ENCODE results near the gene USP37.

Gene USP37

DNA sequence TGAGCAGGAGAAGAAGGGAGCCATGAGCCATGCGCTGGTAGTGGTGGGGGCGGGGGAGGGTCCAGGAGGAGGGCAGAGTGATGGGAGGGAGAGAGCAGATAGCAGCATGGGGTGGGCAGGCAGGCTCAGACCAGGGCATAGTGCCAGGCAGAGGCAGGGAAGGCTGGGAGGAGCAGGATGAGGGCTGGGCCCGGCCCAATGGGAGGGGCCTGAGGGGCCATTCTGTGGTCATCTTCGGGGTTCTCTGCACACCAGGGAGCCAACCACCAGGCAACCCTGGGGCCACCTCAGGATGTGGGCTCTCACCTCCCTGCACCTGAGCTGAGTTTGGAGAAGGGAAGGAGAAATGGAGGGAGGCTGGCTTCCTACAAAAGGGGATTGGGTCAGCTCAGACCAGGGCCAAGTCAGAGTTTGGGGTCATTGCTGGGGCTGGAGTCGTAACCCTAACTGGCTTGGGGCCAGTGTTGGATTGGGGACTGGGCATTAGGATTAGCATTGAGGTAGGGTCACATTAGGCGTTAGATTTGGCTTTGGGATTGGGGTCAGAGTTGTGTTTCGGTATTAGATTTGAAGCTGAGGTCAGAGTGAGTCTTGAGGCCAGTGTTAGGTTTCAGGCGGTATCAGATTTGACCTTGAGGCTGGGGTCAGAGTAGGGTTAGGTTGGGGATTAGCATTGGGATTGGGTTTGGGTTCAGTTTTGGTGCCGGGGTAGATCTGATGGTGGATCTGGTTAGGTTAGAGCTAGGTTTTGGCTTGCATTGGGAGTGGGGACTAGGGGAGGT, 138.0 kb downstream of the USP37 start:
- peaks cover 0 to 5% of the 10 kb centered on the region in 2 donors for H3K4me1 Mint-ChIP-seq (ENCODE audit: low read depth in 2 of 2)
- H3K9me3 Mint-ChIP-seq = no peaks in the 10 kb centered on the region
- DNase-seq (no peak), ATAC-seq (replicated peaks) (no peak)
- H3K36me3 Mint-ChIP-seq (ENCODE audit: insufficient read depth) = no peaks in the 10 kb centered on the region
- H3K27ac Mint-ChIP-seq = no peak overlapping the region
- H3K4me3 Mint-ChIP-seq = no peak overlapping the region
- peaks cover 0 to 7% of the 10 kb centered on the region in 2 donors for H3K27me3 Mint-ChIP-seq

DNA sequence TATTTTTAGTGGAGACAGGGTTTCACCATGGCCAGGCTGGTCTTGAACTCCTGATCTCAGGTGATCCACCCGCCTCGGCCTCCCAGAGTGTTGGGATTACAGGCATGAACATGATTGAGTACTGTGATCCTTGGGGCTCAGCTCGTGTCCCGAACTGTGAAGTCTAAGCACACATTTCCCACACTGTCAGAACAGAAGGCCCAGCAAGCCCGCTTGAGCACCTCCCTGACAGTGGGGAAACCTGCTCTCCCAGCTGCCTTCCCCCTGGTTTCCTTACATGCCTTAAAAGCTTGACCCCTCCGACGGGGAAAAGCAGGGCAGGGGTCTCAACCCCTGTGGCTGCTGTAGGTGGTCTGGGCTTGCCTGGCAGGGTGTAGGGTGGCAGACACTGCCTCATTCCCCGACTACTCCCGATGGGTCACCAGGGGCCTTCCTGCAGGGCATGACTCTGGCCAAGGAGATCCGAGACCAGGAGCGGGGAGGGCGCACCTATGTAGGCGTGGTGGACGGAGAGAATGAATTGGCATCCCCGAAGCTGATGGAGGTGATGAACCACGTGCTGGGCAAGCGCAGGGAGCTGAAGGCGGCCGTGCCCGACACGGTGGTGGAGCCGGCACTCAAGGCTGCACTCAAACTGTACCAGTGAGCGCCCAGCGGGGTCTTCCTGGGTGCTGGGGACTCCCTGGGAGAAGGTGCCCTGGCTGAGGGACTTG, 139.1 kb downstream of the USP37 start:
- H3K36me3 Mint-ChIP-seq (ENCODE audit: insufficient read depth) = no peaks in the 10 kb centered on the region
- no peak overlapping the region for H3K27ac Mint-ChIP-seq
- DNase-seq (no peak), ATAC-seq (replicated peaks) (no peak)
- no peak overlapping the region for H3K4me3 Mint-ChIP-seq
- H3K27me3 Mint-ChIP-seq = peaks cover 0 to 7% of the 10 kb centered on the region in 2 donors
- H3K9me3 Mint-ChIP-seq = no peaks in the 10 kb centered on the region
- peaks cover 2 to 5% of the 10 kb centered on the region in 2 donors for H3K4me1 Mint-ChIP-seq (ENCODE audit: low read depth in 2 of 2)

DNA sequence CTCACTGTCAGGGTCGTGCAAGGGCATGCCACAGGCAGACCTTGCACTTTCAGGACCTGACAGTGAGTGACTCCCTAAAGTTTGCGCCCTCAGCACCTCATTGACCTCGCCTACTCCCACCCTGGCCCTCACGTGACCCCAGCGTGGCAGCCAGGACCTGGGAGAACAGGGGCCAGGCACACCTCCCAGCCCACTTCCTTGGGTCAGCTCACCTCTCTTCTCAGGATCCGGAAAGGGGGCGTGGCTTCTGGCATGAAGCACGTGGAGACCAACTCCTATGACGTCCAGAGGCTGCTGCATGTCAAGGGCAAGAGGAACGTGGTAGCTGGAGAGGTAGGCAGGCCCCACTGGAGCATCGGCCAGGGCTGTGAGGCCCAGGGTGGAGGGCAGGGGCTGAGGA, 140.4 kb downstream of the USP37 start:
- Mint-ChIP-seq H3K4me1 (ENCODE audit: low read depth in 2 of 2) (peaks cover 3 to 5% of the 10 kb centered on the region in 2 donors), H3K27ac (no peak overlapping the region)

DNA sequence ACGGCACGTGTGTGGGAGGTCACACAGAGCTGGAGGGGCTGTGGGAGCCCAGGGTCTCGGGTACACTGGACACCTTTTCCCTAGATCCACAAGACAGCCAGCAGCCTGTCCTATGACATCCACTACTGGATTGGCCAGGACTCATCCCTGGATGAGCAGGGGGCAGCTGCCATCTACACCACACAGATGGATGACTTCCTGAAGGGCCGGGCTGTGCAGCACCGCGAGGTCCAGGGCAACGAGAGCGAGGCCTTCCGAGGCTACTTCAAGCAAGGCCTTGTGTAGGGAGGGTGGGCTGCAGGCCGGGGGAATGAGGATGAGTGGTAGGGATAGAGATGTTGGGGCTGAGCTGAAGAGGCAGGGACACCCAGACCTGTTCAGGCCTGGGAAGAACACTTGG, 142.6 kb downstream of the USP37 start:
- peak overlapping the region in 1 of 2 donors; percentile 57 for H3K27ac Mint-ChIP-seq
- H3K27me3 Mint-ChIP-seq = peaks cover 0 to 4% of the 10 kb centered on the region in 2 donors
- no peaks in the 10 kb centered on the region for H3K9me3 Mint-ChIP-seq
- H3K4me1 Mint-ChIP-seq (ENCODE audit: low read depth in 2 of 2) = peaks cover 5 to 11% of the 10 kb centered on the region in 2 donors
- ATAC-seq (replicated peaks) (no peak), DNase-seq (no peak)
- H3K4me3 Mint-ChIP-seq = no peak overlapping the region
- peaks cover 3% of the 10 kb centered on the region for H3K36me3 Mint-ChIP-seq (ENCODE audit: insufficient read depth)

More for the DNA sequence above, 140.4 kb downstream of the USP37 start:
- Mint-ChIP-seq H3K4me3 (no peak overlapping the region), H3K36me3 (ENCODE audit: insufficient read depth) (no peaks in the 10 kb centered on the region), H3K27me3 (peaks cover 0 to 7% of the 10 kb centered on the region in 2 donors), H3K9me3 (no peaks in the 10 kb centered on the region)
- no peak for ATAC-seq (replicated peaks)
- no peak for DNase-seq

DNA sequence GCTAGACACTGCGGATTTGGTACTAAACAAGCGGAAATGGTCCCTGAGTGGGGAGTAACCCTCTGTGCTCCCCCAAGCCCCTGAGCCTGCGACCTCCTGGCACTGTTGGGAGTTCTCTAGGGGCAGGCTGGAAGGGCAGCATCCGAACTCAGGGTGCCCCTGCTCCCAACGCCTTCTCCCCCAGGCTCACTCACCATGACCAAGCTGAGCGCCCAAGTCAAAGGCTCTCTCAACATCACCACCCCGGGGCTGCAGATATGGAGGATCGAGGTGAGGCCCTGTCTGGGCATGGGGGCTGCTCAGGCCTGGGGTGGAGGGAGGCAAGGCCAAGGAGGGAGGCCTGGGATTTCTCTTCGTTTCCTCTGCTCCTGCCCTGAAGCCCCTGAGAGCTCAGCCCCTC, 144.6 kb downstream of the USP37 start:
- H3K9me3 Mint-ChIP-seq = no peaks in the 10 kb centered on the region
- no peak overlapping the region for H3K27ac Mint-ChIP-seq

DNA sequence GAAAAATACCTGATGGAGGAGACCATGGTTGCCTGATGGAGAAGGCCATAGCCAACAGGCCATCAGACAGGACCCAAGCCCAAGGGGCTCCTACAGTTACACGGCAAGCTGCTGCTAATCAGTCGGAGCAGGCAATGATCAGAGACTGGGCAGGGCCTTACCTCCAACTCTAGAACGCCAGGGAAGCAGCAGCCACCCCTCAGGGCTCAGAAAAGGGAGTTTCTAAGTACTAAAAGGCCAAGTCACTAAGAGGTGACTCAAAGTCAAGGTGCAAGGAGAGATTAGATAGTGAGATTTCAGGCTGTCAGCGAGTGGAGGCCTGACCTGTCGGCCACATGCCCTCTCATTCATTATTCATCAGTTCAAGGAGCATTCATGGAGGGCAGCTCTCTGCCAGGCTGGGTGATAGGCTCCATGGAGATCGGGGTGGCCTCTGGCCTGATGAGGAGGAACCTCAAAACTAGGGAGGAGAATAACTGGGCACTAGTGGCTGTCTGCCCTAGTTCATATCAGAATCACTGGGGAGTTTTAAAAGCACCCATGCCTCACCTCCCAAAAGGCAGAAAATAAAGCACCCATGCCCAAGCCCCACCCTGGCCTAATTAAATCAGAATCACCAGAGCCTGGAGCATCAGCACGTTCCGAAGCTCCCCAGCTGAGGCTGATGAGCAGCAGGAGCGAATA, 145.6 kb downstream of the USP37 start:
- peaks cover 0 to 11% of the 10 kb centered on the region in 2 donors for H3K4me1 Mint-ChIP-seq (ENCODE audit: low read depth in 2 of 2)
- ATAC-seq (replicated peaks) (no peak), DNase-seq (no peak)
- no peaks in the 10 kb centered on the region for H3K27me3 Mint-ChIP-seq
- H3K36me3 Mint-ChIP-seq (ENCODE audit: insufficient read depth) = peaks cover 3% of the 10 kb centered on the region
- no peaks in the 10 kb centered on the region for H3K9me3 Mint-ChIP-seq
- no peak overlapping the region for H3K27ac Mint-ChIP-seq
- H3K4me3 Mint-ChIP-seq = no peak overlapping the region

More for the DNA sequence above, 144.6 kb downstream of the USP37 start:
- Mint-ChIP-seq H3K27me3 (no peaks in the 10 kb centered on the region), H3K4me1 (ENCODE audit: low read depth in 2 of 2) (peaks cover 0 to 11% of the 10 kb centered on the region in 2 donors), H3K4me3 (no peak overlapping the region), H3K36me3 (ENCODE audit: insufficient read depth) (peaks cover 3% of the 10 kb centered on the region)
- no peak for ATAC-seq (replicated peaks)
- DNase-seq = no peak

DNA sequence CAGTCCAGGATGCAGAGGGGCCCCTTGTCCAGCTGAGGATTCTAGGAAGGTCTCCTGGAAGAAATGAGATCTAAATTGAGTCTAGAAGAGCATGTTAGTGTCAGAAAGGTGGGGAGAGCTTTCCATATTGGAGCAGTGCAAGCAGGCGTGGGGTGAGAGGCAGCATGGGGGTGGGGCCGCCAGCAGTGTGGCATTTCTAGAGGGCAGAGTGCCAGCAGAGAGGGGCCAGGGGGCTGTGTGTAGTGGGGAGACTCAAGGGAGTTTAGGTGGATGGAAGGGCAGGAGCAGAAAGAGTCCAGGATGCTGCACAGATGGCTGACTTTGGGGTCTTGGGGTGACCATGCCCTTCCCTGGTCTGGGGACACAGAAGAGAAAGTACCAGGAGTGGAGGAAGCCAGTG, 147.1 kb downstream of the USP37 start:
- Mint-ChIP-seq H3K4me3 (no peak overlapping the region), H3K9me3 (no peaks in the 10 kb centered on the region), H3K27ac (peak overlapping the region; percentile 16 to 92), H3K4me1 (ENCODE audit: low read depth in 2 of 2) (peaks cover 0 to 11% of the 10 kb centered on the region in 2 donors), H3K27me3 (no peaks in the 10 kb centered on the region), H3K36me3 (ENCODE audit: insufficient read depth) (peaks cover 3% of the 10 kb centered on the region)
- no peak for DNase-seq
- no peak for ATAC-seq (replicated peaks)

DNA sequence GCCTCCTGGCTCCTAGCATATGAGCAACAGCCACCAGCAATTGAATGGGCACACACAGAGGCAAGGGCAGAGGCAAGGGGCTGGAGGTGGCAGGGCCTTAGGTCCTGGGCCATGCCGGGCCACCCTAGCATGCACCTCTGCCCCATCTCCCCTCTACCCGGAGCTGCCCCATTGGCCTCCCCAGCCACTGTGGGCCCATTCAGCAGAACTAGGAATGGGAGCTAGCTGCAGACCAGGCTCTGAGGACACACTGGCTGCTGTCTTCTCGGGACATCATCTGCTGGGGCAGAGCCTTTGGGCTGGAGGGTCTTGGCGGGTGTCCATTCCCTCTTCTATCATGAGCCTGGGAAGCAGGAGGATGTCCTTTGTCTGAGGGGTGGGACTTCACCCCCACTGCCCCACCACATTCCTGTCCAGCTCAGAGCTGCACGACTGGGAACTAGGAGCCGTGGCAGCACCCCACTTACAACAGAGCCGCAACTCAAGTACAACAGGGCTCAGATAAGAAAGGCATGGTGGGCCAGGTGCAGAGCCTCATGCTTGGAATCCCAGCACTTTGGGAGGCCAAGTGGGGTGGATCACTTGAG, 148.4 kb downstream of the USP37 start:
- peaks cover 0 to 11% of the 10 kb centered on the region in 2 donors for H3K4me1 Mint-ChIP-seq (ENCODE audit: low read depth in 2 of 2)
- no peaks in the 10 kb centered on the region for H3K9me3 Mint-ChIP-seq
- H3K27me3 Mint-ChIP-seq = no peaks in the 10 kb centered on the region
- H3K27ac Mint-ChIP-seq = no peak overlapping the region
- no peak overlapping the region for H3K4me3 Mint-ChIP-seq
- ATAC-seq (replicated peaks) = no peak
- DNase-seq = no peak
- peaks cover 3% of the 10 kb centered on the region for H3K36me3 Mint-ChIP-seq (ENCODE audit: insufficient read depth)

DNA sequence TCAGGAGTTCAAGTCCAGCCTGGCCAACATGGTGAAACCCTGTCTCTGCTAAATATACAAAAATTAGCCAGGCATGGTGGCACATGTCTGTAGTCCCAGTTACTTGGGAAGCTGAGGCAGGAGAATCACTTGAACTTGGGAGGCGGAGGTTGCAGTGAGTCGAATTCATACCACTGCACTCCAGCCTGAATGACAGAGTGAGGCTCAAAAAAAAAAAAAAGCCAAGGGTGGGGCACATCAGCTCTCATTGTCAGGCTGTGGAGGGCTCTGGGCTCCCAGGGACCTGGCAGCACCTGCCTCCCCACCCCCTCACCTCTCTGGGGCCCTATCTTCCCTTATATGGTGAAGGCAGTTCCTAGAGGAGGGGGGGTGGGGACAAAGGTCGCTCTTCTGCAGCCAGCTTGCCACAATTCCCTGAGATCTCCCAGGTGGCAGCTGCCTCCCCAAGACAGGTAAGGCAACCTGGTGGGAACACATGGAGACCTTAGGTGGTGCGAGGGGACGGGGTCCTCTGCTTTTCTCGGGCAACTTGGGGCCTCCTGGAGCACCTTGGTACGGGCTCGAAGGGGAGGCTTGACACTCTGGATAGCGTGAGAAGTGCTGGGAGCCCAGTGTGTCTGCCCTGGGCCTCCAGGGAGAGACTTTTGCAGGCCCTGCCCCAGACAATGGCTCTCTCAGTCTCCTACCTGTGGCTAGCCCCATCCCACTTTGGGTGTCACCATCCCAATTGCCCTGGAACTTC, 149.3 kb downstream of the USP37 start, which contains the start of gene VIL1:
VIL1 (plus strand) TSS at position 407 of the 742 bp plus-strand sequence. CDS start 4,656 bp downstream, outside the sequence.
- ATAC-seq (replicated peaks) (no peak), DNase-seq (no peak)
- Mint-ChIP-seq H3K9me3 (no peaks in the 10 kb centered on the region), H3K36me3 (ENCODE audit: insufficient read depth) (peaks cover 3% of the 10 kb centered on the region), H3K4me1 (ENCODE audit: low read depth in 2 of 2) (peaks cover 0 to 8% of the 10 kb centered on the region in 2 donors), H3K27me3 (no peaks in the 10 kb centered on the region), H3K27ac (no peak within 1 kb of the TSS), H3K4me3 (no peak within 1 kb of the TSS)

DNA sequence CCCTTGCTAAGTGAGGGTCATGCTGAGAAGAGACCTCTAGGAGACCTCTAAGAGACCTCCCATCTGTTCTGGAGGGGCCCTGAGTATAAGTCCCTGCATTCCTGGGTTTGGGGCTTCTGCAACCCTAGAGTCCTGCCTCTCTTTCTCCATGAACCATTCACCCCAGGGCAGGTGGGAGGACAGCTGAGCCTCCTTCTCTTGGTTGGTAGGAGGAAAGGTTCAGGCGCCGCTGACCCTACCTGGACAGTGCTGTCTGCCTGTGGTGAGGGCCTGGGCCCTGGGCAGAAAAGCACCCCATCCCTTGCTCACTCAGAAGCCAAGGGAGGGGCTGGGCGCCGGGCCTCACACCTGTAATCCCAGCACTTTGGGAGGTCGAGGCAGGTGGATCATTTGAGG, 149.8 kb downstream of the USP37 start:
- Mint-ChIP-seq H3K9me3 (no peaks in the 10 kb centered on the region), H3K36me3 (ENCODE audit: insufficient read depth) (peaks cover 3% of the 10 kb centered on the region), H3K4me1 (ENCODE audit: low read depth in 2 of 2) (peaks cover 0 to 8% of the 10 kb centered on the region in 2 donors), H3K27me3 (no peaks in the 10 kb centered on the region), H3K27ac (no peak overlapping the region), H3K4me3 (no peak overlapping the region)
- DNase-seq = no peak
- ATAC-seq (replicated peaks) = no peak

DNA sequence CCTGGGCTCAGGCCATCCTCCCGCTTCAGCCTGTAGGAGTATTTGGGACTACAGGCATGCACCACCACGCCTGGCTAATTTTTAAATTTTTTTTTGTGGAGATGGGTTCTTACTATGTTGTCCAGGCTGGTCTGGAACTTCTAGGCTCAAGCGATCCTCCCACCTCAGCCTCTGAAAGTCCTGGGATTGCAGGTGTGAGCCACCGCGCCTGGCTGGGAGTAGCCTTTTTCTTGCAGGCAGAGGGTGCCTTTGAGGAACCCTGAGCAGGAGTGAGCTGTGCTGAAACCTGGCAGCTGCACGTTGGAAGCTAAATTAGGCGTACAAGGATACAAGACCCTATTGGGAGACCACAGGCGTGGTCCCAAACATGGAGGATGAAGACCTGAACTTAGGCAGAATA, 160.4 kb downstream of the USP37 start:
- Mint-ChIP-seq H3K4me1 (ENCODE audit: low read depth in 2 of 2) (peaks cover 45 to 52% of the 10 kb centered on the region in 2 donors), H3K27ac (peak overlapping the region in 1 of 2 donors; percentile 99), H3K27me3 (no peaks in the 10 kb centered on the region), H3K9me3 (no peaks in the 10 kb centered on the region), H3K4me3 (peak overlapping the region; percentile 88 to 89), H3K36me3 (ENCODE audit: insufficient read depth) (peaks cover 53% of the 10 kb centered on the region)
- no peak for ATAC-seq (replicated peaks)
- no peak for DNase-seq

DNA sequence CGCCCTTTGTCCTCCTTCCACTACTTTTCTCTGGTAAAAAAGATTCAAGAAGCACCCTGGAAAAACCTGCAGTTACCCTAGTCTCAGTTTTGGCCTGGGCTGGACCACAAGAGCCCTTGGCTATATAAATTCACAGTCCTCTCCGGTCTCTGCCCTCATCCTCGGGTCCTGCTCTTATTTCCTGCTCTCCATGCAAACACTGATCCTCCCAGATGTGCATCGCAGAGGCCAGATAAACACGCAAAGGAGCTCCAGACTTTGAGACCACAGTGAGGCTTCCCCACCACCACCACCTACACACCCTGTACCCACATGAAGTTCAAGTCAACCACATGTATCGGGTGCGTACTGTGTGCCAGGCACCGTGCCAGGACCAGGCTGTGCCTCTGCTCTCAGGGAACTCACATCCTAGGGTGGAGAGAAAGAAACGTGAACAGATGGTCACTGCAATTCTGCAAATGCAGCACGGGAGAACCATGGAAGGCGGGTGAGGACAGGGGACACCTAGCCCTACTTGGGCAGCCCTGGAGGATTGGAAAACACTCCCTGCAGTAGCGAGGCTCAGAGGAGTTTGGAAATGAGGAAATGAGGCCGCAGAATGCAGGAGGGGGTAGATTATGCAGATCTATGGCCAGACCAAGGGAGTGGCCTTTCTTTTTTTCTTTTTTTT, 161.1 kb downstream of the USP37 start:
- ATAC-seq (replicated peaks) (peak; percentile 48), DNase-seq (peak; percentile 54 to 61 (median 59))
- Mint-ChIP-seq H3K36me3 (ENCODE audit: insufficient read depth) (peaks cover 55% of the 10 kb centered on the region), H3K4me1 (ENCODE audit: low read depth in 2 of 2) (peaks cover 42 to 53% of the 10 kb centered on the region in 2 donors), H3K9me3 (no peaks in the 10 kb centered on the region), H3K4me3 (peak overlapping the region; percentile 88 to 89), H3K27me3 (no peaks in the 10 kb centered on the region), H3K27ac (peak overlapping the region; percentile 92 to 99)
